ENCODE results near the gene PTPRD. TPM values are rescaled to one million over a fixed set of nuclear protein-coding genes. Genes with fewer than 3 reads are reported as not detected.

Gene PTPRD
- total RNA-seq, 1 experiment from 2014 or later, result 32.5 TPM

DNA sequence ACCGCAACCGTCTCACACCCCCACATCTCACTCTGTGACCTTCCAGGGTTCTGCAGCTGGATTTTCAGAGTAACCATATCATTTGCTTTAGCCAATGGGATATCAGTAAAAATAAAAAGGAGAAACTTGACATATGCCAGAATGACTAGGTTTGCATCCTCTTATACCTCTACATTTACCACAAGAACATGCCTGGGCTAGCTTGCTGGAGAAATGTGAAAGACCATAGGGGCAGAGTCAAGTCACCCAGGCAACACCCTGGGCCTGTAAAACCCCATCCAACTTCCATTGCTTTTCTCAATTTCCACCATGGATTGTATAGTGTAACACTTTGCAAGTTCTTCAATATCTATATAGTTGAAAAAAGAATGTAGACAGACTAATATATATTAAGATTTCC, 731.1 kb downstream of the PTPRD start:
- Mint-ChIP-seq H3K36me3 (ENCODE audit: insufficient read depth in 1 of 3, low read depth in 3 of 3) (no peaks in the 10 kb centered on the region; a peak in 1 of 7 replicates), H3K4me1 (no peaks in the 10 kb centered on the region), H3K27me3 (ENCODE audit: low read depth) (no peaks in the 10 kb centered on the region), H3K9me3 (no peaks in the 10 kb centered on the region), H3K27ac (no peak overlapping the region), H3K4me3 (no peak overlapping the region)
- Histone ChIP-seq H2AFZ (ENCODE audit: low read length) (no peak overlapping the region), H3K14ac (ENCODE audit: insufficient read depth, low read length) (no peak overlapping the region), H2BK120ac (ENCODE audit: low read depth, low read length, poor library complexity, severe bottlenecking) (no peak overlapping the region), H2BK5ac (ENCODE audit: insufficient read length, low read length) (no peak overlapping the region), H3K23me2 (ENCODE audit: insufficient read length, low read depth, low read length, poor library complexity, severe bottlenecking) (no peaks in the 10 kb centered on the region), H2AK5ac (ENCODE audit: insufficient read length, low read length) (no peak overlapping the region), H3K9me3 (ENCODE audit: control insufficient read depth, low read depth, low read length) (no peaks in the 10 kb centered on the region), H2BK12ac (ENCODE audit: insufficient read length, low read depth, low read length) (no peak overlapping the region), H4K5ac (ENCODE audit: insufficient read length, low read depth, low read length) (no peak overlapping the region), H4K8ac (replicated peaks; ENCODE audit: insufficient read length, low read depth, low read length) (no peak overlapping the region), H4K91ac (ENCODE audit: insufficient read length, low read depth, low read length) (no peak overlapping the region), H3K56ac (ENCODE audit: insufficient read length, low read depth, low read length) (no peak overlapping the region), H3K27me3 (ENCODE audit: insufficient read depth, low read length) (no peaks in the 10 kb centered on the region), H3K4ac (ENCODE audit: low read depth, low read length) (no peak overlapping the region), H3K9ac (ENCODE audit: extremely low read depth, insufficient read length, low read length) (no peak overlapping the region), H3K18ac (ENCODE audit: insufficient read length, low read depth, low read length) (no peak overlapping the region), H2BK20ac (ENCODE audit: low read depth, low read length, poor library complexity, severe bottlenecking) (no peak overlapping the region), H2BK15ac (ENCODE audit: low read depth, low read length) (no peak overlapping the region), H3K79me1 (ENCODE audit: insufficient read depth, low read depth, low read length, poor library complexity, severe bottlenecking) (no peaks in the 10 kb centered on the region), H3K4me1 (ENCODE audit: insufficient read depth, low read length) (no peaks in the 10 kb centered on the region), H3K23ac (ENCODE audit: insufficient read length, low read depth, low read length) (no peak overlapping the region), H3T11ph (ENCODE audit: low read length) (no peak overlapping the region), H3K79me2 (ENCODE audit: insufficient read depth, low read length) (no peaks in the 10 kb centered on the region), H4K20me1 (ENCODE audit: control insufficient read depth, insufficient read depth, insufficient read length) (no peaks in the 10 kb centered on the region), H3K27ac (ENCODE audit: insufficient read length, low read depth, low read length) (no peak overlapping the region), H3K4me2 (ENCODE audit: insufficient read depth, insufficient read length, low read length) (no peak overlapping the region)
- no CpG with 5 or more reads among the region's 2 CpGs for WGBS (ENCODE audit: extremely low coverage, insufficient read length, low lambda C conversion rate)
- DNase-seq, result no peak
- TF ChIP-seq, protein P1, sequence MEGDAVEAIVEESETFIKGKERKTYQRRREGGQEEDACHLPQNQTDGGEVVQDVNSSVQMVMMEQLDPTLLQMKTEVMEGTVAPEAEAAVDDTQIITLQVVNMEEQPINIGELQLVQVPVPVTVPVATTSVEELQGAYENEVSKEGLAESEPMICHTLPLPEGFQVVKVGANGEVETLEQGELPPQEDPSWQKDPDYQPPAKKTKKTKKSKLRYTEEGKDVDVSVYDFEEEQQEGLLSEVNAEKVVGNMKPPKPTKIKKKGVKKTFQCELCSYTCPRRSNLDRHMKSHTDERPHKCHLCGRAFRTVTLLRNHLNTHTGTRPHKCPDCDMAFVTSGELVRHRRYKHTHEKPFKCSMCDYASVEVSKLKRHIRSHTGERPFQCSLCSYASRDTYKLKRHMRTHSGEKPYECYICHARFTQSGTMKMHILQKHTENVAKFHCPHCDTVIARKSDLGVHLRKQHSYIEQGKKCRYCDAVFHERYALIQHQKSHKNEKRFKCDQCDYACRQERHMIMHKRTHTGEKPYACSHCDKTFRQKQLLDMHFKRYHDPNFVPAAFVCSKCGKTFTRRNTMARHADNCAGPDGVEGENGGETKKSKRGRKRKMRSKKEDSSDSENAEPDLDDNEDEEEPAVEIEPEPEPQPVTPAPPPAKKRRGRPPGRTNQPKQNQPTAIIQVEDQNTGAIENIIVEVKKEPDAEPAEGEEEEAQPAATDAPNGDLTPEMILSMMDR (conservative IDR thresholded peaks at IDR 0.05), result no peak

Data from H9 (cell line).